Astrocyte (in vitro differentiated cells and primary cell): ENCODE measurements around the gene MEIOB.

Experiments
- EZH2 ChIP-seq: IDR thresholded peaks from 2 replicates; pipeline ENCODE4 v1.6.1; 2012; ENCODE audit warnings: mild to moderate bottlenecking, low read length, inconsistent platforms; ENCODE audit not compliant: insufficient read depth
- TF ChIP-seq, protein P1 (sequence below): IDR thresholded peaks from 2 replicates; pipeline ENCODE4 v1.5.1; 2011; ENCODE audit warnings: low read depth, mild to moderate bottlenecking, inconsistent platforms, low read length, moderate library complexity; ENCODE audit not compliant: insufficient read depth

DNA sequence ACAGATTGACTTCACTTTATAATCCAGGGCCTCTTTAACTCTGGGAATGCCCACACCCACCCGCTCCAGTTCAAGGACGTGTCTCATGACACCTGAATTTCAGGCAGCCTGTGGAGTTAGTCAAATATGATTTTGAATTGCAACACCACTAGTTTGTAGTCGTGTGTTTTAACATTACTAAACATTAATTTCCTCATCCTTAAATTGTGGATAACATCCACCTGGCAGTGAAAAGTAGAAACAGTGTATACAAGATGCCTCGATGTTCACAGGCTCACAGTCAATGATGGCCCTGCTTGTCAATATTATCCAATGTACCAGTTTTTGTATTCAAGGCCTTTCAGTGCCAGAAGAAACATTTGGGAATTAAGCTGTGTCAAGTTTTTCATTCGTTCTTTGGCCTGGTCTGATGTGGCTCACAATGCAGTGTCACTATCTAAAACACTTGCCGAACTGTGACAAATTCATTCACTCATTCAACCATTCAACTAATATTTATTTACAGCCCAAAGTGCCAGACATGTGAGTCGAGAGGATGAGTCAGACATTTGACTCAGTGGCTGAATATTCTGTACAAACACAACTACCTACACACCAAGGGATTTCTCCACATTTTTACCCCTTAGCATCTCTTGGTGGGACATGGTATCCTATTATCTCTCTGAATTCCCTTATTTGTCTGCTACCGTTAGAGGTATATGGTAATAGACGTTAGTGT, 1.4 kb downstream of the MEIOB start:
- TF ChIP-seq, protein P1, sequence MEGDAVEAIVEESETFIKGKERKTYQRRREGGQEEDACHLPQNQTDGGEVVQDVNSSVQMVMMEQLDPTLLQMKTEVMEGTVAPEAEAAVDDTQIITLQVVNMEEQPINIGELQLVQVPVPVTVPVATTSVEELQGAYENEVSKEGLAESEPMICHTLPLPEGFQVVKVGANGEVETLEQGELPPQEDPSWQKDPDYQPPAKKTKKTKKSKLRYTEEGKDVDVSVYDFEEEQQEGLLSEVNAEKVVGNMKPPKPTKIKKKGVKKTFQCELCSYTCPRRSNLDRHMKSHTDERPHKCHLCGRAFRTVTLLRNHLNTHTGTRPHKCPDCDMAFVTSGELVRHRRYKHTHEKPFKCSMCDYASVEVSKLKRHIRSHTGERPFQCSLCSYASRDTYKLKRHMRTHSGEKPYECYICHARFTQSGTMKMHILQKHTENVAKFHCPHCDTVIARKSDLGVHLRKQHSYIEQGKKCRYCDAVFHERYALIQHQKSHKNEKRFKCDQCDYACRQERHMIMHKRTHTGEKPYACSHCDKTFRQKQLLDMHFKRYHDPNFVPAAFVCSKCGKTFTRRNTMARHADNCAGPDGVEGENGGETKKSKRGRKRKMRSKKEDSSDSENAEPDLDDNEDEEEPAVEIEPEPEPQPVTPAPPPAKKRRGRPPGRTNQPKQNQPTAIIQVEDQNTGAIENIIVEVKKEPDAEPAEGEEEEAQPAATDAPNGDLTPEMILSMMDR, result no peak
- TF ChIP-seq EZH2, result no peak
